Mammary epithelial cell (primary cell): Measurements from ENCODE around the gene GSTT2.

Experiments used
- EZH2 ChIP-seq: IDR thresholded peaks from 2 replicates; pipeline ENCODE4 v1.6.1; 2012; ENCODE audit warnings: low read length, inconsistent platforms, borderline replicate concordance
- TF ChIP-seq, protein P1 (sequence below), 2 donors: IDR thresholded peaks in 1 of 2; conservative IDR thresholded peaks in 1 of 2; 2 replicates each; pipeline ENCODE4 v1.5.1; 2011 to 2012; ENCODE audit warnings: inconsistent platforms in 2 of 2, low read length in 2 of 2, mild to moderate bottlenecking in 2 of 2, control low read depth in 1 of 2, low read depth in 1 of 2; ENCODE audit not compliant: insufficient read depth in 1 of 2; ENCODE audit errors: extremely low read depth in 1 of 2

DNA sequence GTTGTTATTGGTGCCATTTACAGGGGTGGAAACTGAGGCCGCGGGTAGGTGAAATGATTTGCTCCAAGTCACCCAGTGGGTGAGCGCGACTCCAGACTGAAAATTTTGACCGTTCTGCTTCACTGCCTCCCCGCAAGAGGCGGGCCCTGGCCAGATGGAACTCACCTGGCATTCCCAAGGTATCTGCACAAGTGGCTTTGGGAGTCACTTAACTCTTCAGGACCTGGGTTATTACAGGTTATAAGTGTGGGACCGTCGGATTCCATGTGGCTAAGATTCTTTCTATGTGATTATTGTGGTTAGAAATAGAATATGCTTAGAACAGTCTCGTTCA is 31.8 kb downstream of the GSTT2 start:
- TF ChIP-seq, protein P1, sequence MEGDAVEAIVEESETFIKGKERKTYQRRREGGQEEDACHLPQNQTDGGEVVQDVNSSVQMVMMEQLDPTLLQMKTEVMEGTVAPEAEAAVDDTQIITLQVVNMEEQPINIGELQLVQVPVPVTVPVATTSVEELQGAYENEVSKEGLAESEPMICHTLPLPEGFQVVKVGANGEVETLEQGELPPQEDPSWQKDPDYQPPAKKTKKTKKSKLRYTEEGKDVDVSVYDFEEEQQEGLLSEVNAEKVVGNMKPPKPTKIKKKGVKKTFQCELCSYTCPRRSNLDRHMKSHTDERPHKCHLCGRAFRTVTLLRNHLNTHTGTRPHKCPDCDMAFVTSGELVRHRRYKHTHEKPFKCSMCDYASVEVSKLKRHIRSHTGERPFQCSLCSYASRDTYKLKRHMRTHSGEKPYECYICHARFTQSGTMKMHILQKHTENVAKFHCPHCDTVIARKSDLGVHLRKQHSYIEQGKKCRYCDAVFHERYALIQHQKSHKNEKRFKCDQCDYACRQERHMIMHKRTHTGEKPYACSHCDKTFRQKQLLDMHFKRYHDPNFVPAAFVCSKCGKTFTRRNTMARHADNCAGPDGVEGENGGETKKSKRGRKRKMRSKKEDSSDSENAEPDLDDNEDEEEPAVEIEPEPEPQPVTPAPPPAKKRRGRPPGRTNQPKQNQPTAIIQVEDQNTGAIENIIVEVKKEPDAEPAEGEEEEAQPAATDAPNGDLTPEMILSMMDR (conservative IDR thresholded peaks at IDR 0.05 in 1 of 2, IDR thresholded peaks at IDR 0.05 in 1 of 2; ENCODE audit: extremely low read depth in 1 of 2, insufficient read depth in 1 of 2, low read depth in 1 of 2, low read length in 2 of 2) = no peak
- no peak for TF ChIP-seq EZH2
